H9 (cell line): Measurements from ENCODE around the gene HPGD. TPM values are rescaled to one million over a fixed set of nuclear protein-coding genes. Genes with fewer than 3 reads are reported as not detected.

Experiments
- DNase-seq: peaks from one replicate; pipeline ENCODE4 v3.0.0-alpha.2; 2017
- H2AFZ ChIP-seq: one replicate; pipeline ENCODE4 v1.6.1; 2013; ENCODE audit warnings: mild to moderate bottlenecking, low read length, control low read depth, moderate library complexity
- H2AK5ac ChIP-seq: 2 replicates; pipeline ENCODE4 v1.6.1; 2013; ENCODE audit warnings: low read length, control low read depth, mixed read lengths; ENCODE audit not compliant: insufficient read length
- H2BK120ac ChIP-seq: one replicate; pipeline ENCODE4 v1.6.1; 2013; ENCODE audit warnings: low read depth, mild to moderate bottlenecking, low read length, control low read depth, inconsistent platforms; ENCODE audit not compliant: poor library complexity, severe bottlenecking
- H2BK12ac ChIP-seq: 2 replicates; pipeline ENCODE4 v1.6.1; 2013; ENCODE audit warnings: low read length, control low read depth, mixed read lengths, low read depth; ENCODE audit not compliant: insufficient read length
- H2BK15ac ChIP-seq: 2 replicates; pipeline ENCODE4 v1.6.1; 2013; ENCODE audit warnings: low read depth, low read length, control low read depth
- H2BK20ac ChIP-seq: one replicate; pipeline ENCODE4 v1.6.1; 2013; ENCODE audit warnings: low read depth, mild to moderate bottlenecking, low read length, control low read depth, inconsistent platforms; ENCODE audit not compliant: poor library complexity, severe bottlenecking
- H2BK5ac ChIP-seq: 2 replicates; pipeline ENCODE4 v1.6.1; 2013; ENCODE audit warnings: low read length, control low read depth, mixed read lengths; ENCODE audit not compliant: insufficient read length
- H3K14ac ChIP-seq: 2 replicates; pipeline ENCODE4 v1.6.1; 2013; ENCODE audit warnings: low read length, control low read depth; ENCODE audit not compliant: insufficient read depth
- H3K18ac ChIP-seq: 2 replicates; pipeline ENCODE4 v1.6.1; 2013; ENCODE audit warnings: low read depth, mild to moderate bottlenecking, mixed read lengths, low read length, control low read depth; ENCODE audit not compliant: insufficient read length
- H3K23ac ChIP-seq: 2 replicates; pipeline ENCODE4 v1.6.1; 2013; ENCODE audit warnings: low read length, control low read depth, mixed read lengths, low read depth; ENCODE audit not compliant: insufficient read length
- H3K23me2 ChIP-seq: 2 replicates; pipeline ENCODE4 v1.6.1; 2013; ENCODE audit warnings: low read depth, mild to moderate bottlenecking, mixed read lengths, low read length, control low read depth; ENCODE audit not compliant: insufficient read length, poor library complexity, severe bottlenecking
- H3K27ac ChIP-seq: 2 replicates; pipeline ENCODE4 v1.5.1; 2013; ENCODE audit warnings: low read length, control low read depth, mixed read lengths, low read depth; ENCODE audit not compliant: insufficient read length
- H3K27me3 ChIP-seq: 2 replicates; pipeline ENCODE4 v1.6.1; 2013; ENCODE audit warnings: low read length, control low read depth, inconsistent platforms; ENCODE audit not compliant: insufficient read depth
- H3K4ac ChIP-seq: 2 replicates; pipeline ENCODE4 v1.6.1; 2013; ENCODE audit warnings: low read depth, mild to moderate bottlenecking, control low read depth, inconsistent platforms, low read length, moderate library complexity
- H3K4me1 ChIP-seq: 2 replicates; pipeline ENCODE4 v1.6.1; 2013; ENCODE audit warnings: low read length, control low read depth, inconsistent platforms; ENCODE audit not compliant: insufficient read depth
- H3K4me2 ChIP-seq: 2 replicates; pipeline ENCODE4 v1.6.1; 2013; ENCODE audit warnings: low read length, control low read depth, mixed read lengths; ENCODE audit not compliant: insufficient read length, insufficient read depth
- H3K56ac ChIP-seq: 2 replicates; pipeline ENCODE4 v1.6.1; 2013; ENCODE audit warnings: low read depth, mild to moderate bottlenecking, mixed read lengths, low read length, control low read depth; ENCODE audit not compliant: insufficient read length
- H3K79me1 ChIP-seq: 2 replicates; pipeline ENCODE4 v1.6.1; 2013; ENCODE audit warnings: low read depth, mild to moderate bottlenecking, moderate library complexity, low read length, control low read depth, inconsistent platforms; ENCODE audit not compliant: insufficient read depth, poor library complexity, severe bottlenecking
- H3K79me2 ChIP-seq: 2 replicates; pipeline ENCODE4 v1.6.1; 2013; ENCODE audit warnings: low read length, control low read depth, inconsistent platforms; ENCODE audit not compliant: insufficient read depth
- H3K9ac ChIP-seq: 2 replicates; pipeline ENCODE4 v1.6.1; 2013; ENCODE audit warnings: low read length, control low read depth, mixed read lengths; ENCODE audit not compliant: insufficient read length; ENCODE audit errors: extremely low read depth
- H3K9me3 ChIP-seq: one replicate; pipeline ENCODE4 v1.6.1; 2013; ENCODE audit warnings: low read depth, low read length, inconsistent platforms; ENCODE audit not compliant: control insufficient read depth
- H3T11ph ChIP-seq: one replicate; pipeline ENCODE4 v1.6.1; 2013; ENCODE audit warnings: mild to moderate bottlenecking, low read length, control low read depth, inconsistent platforms
- H4K20me1 ChIP-seq: one replicate; pipeline ENCODE4 v1.6.1; 2013; ENCODE audit not compliant: control insufficient read depth, insufficient read length, insufficient read depth
- H4K5ac ChIP-seq: 2 replicates; pipeline ENCODE4 v1.6.1; 2013; ENCODE audit warnings: low read depth, mild to moderate bottlenecking, mixed read lengths, low read length, control low read depth; ENCODE audit not compliant: insufficient read length
- H4K8ac ChIP-seq: replicated peaks from 2 replicates; pipeline ENCODE4 v1.6.1; 2013; ENCODE audit warnings: low read length, control low read depth, mixed read lengths, low read depth; ENCODE audit not compliant: insufficient read length
- H4K91ac ChIP-seq: 2 replicates; pipeline ENCODE4 v1.6.1; 2013; ENCODE audit warnings: low read depth, mild to moderate bottlenecking, moderate library complexity, mixed read lengths, low read length, control low read depth; ENCODE audit not compliant: insufficient read length
- H3K27ac Mint-ChIP-seq, 3 experiments: 2 replicates in 2 of 3; 3 replicates in 1 of 3; pipeline ENCODE4 v1.8.0; 2020 to 2021; ENCODE audit warnings: mixed read lengths in 3 of 3, mild to moderate bottlenecking in 1 of 3, moderate library complexity in 1 of 3
- H3K27me3 Mint-ChIP-seq: 2 replicates; pipeline ENCODE4 v1.8.0; 2021; ENCODE audit warnings: low read depth, mild to moderate bottlenecking, moderate library complexity, mixed read lengths
- H3K36me3 Mint-ChIP-seq, 3 experiments: 2 replicates in 2 of 3; 3 replicates in 1 of 3; pipeline ENCODE4 v1.8.0; 2020 to 2021; ENCODE audit warnings: low read depth in 3 of 3, mixed read lengths in 3 of 3; ENCODE audit not compliant: insufficient read depth in 1 of 3
- H3K4me1 Mint-ChIP-seq, 2 experiments: 2 replicates each; pipeline ENCODE4 v1.8.0; 2020; ENCODE audit warnings: mixed read lengths in 2 of 2
- H3K4me3 Mint-ChIP-seq, 2 experiments: 2 replicates in 1 of 2; 3 replicates in 1 of 2; pipeline ENCODE4 v1.8.0; 2020 to 2021; ENCODE audit warnings: mild to moderate bottlenecking in 2 of 2, mixed read lengths in 2 of 2, moderate library complexity in 1 of 2
- H3K9me3 Mint-ChIP-seq, 2 experiments: 2 replicates in 1 of 2; 3 replicates in 1 of 2; pipeline ENCODE4 v1.8.0; 2020; ENCODE audit warnings: mild to moderate bottlenecking in 2 of 2, mixed read lengths in 2 of 2, moderate library complexity in 1 of 2
- WGBS: extraction: QIAGEN DNeasy Blood & Tissue Kit; methylation state at CpG from one replicate; pipeline ENCODE4 v1.1.7; 2013; ENCODE audit warnings: missing lambda C conversion rate, low lambda C conversion rate, mixed read lengths; ENCODE audit not compliant: insufficient read length; ENCODE audit errors: extremely low coverage; 5-methylcytosine and 5-hydroxymethylcytosine counted together
- total RNA-seq: library from RNA; stranded (reverse); gene quantifications from 2 replicates; pipeline ENCODE4 v1.2.1, GENCODE V29; 2021
- TF ChIP-seq, protein P1 (sequence below): fragments of 200-600 bp; sonication (generic); conservative IDR thresholded peaks from 3 replicates; pipeline ENCODE4 v1.8.0; 2021; ENCODE audit warnings: antibody characterized with exemption, mild to moderate bottlenecking

Gene HPGD
- total RNA-seq, 1 experiment from 2014 or later = 16.8 TPM

DNA sequence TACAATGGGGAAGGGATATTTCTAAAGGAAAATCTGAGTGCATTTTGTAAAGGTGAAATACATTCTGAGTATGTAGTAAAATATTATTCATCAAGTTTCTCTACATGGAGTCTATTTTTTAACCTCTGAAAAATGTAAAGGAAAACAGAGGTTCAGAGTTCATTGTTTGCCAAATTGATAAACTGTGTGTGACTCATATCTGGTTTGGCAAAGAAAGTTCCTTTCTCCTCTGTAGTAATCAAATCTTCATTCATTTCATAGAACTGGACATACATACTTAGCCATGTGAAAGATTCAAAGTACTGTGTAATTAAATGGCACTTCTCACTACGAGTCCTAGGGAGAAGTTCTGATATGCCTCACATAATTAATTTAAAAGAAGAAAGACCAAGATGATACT is 61.6 kb downstream of the HPGD start:
- Histone ChIP-seq H3K27ac (no peak overlapping the region), H3K27me3 (no peaks in the 10 kb centered on the region), H3K56ac (no peak overlapping the region), H2BK5ac (no peak overlapping the region), H4K8ac (no peak overlapping the region), H3T11ph (no peak overlapping the region), H3K4me2 (no peak overlapping the region), H3K23me2 (no peaks in the 10 kb centered on the region), H3K79me2 (no peaks in the 10 kb centered on the region), H2BK20ac (no peak overlapping the region), H4K5ac (no peak overlapping the region), H2BK15ac (no peak overlapping the region), H2BK120ac (no peak overlapping the region), H3K4ac (no peak overlapping the region), H3K9ac (no peak overlapping the region), H2AFZ (no peak overlapping the region), H2AK5ac (no peak overlapping the region), H3K14ac (no peak overlapping the region), H2BK12ac (no peak overlapping the region), H4K91ac (no peak overlapping the region), H3K9me3 (no peaks in the 10 kb centered on the region), H3K79me1 (no peaks in the 10 kb centered on the region), H3K18ac (no peak overlapping the region), H3K4me1 (no peaks in the 10 kb centered on the region), H4K20me1 (no peaks in the 10 kb centered on the region), H3K23ac (no peak overlapping the region)
- H3K27ac Mint-ChIP-seq = no peak overlapping the region
- peaks cover 5 to 6% (median 5%) of the 10 kb centered on the region in 3 experiments for H3K36me3 Mint-ChIP-seq
- no CpG with 5 or more reads among the region's 1 CpG for WGBS
- TF ChIP-seq, protein P1, sequence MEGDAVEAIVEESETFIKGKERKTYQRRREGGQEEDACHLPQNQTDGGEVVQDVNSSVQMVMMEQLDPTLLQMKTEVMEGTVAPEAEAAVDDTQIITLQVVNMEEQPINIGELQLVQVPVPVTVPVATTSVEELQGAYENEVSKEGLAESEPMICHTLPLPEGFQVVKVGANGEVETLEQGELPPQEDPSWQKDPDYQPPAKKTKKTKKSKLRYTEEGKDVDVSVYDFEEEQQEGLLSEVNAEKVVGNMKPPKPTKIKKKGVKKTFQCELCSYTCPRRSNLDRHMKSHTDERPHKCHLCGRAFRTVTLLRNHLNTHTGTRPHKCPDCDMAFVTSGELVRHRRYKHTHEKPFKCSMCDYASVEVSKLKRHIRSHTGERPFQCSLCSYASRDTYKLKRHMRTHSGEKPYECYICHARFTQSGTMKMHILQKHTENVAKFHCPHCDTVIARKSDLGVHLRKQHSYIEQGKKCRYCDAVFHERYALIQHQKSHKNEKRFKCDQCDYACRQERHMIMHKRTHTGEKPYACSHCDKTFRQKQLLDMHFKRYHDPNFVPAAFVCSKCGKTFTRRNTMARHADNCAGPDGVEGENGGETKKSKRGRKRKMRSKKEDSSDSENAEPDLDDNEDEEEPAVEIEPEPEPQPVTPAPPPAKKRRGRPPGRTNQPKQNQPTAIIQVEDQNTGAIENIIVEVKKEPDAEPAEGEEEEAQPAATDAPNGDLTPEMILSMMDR = no peak
- peaks cover 6 to 8% of the 10 kb centered on the region in 2 experiments; a peak in 4 of 5 replicates for H3K9me3 Mint-ChIP-seq
- no peak for DNase-seq
- no peak overlapping the region for H3K4me3 Mint-ChIP-seq
- H3K27me3 Mint-ChIP-seq = no peaks in the 10 kb centered on the region
- H3K4me1 Mint-ChIP-seq = peaks cover 4 to 10% of the 10 kb centered on the region in 2 experiments
